ENCODE results near the gene VPS39. TPM values are rescaled to one million over a fixed set of nuclear protein-coding genes. Genes with fewer than 3 reads are reported as not detected.

VPS39 gene
- total RNA-seq, 1 experiment from 2014 or later = 28.5 TPM

DNA sequence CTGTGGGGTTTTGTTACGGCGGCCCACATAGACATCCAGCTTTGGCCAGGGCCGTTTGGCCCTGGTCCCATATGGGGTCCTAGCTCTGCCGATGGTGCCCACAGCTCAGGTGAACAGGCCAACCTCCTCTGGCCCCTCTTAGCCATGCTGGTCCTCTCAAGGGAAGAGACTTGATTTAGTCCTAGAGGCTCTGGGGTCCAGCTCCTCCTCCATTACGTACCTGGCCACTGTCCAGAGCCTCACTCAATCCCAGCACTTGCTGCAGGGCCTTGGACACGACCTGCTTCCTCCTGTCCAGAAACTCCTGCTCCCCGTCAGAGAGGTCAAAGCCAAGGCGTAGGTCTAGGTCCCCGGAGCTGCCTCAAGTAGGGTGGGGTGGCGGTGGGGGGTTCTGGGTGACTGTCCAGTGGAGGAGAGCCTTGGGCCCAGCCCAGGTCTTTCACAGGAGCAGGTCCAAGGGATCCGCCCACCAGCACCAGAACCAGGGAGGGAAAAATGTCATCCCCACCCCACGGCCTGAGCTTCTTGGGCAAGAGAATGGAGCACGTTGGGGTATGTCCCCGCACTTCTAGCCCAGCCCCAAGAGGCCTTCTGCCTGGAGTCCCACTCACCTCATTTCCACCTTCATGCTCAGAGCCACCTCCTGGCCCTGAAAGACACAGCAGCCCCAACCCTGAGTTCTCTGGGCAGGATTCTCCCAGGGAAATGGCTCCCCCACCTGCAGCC lies 58.4 kb downstream of the VPS39 start:
- BruUV-seq (replicated peaks) = no TSS peak
- Histone ChIP-seq H3K9me2 (replicated peaks; ENCODE audit: low read length) (no peaks in the 10 kb centered on the region), H3K4me1 (ENCODE audit: insufficient read depth, low read length) (no peaks in the 10 kb centered on the region), H3K79me2 (ENCODE audit: low read length) (no peaks in the 10 kb centered on the region), H3F3A (ENCODE audit: low read length, unreplicated experiment) (no peaks in the 10 kb centered on the region), H3K9ac (ENCODE audit: low read length) (no peak overlapping the region), H3K4me2 (ENCODE audit: low read length) (no peak overlapping the region), H3K4me3 (ENCODE audit: low read length) (no peak overlapping the region), H4K20me1 (ENCODE audit: low read length) (no peaks in the 10 kb centered on the region), H3K9me3 (ENCODE audit: low read length) (no peaks in the 10 kb centered on the region), H3K27me3 (ENCODE audit: low read length) (no peaks in the 10 kb centered on the region), H3K36me3 (ENCODE audit: low read depth, low read length) (no peaks in the 10 kb centered on the region), H3K27ac (ENCODE audit: low read length) (no peak overlapping the region), H2AFZ (ENCODE audit: low read length) (no peak overlapping the region)
- intact Hi-C loops (cut with micrococcal nuclease) = no loop called here
- TF ChIP-seq CTCF (conservative IDR thresholded peaks at IDR 0.05; ENCODE audit: low read depth, low read length) (peak; percentile 19; the same call in 1 of the 2 replicates), EZH2 (IDR thresholded peaks at IDR 0.05; ENCODE audit: low read length, unreplicated experiment) (no peak), EZH2phosphoT487 (IDR thresholded peaks at IDR 0.05; ENCODE audit: borderline replicate concordance, low read length) (no peak)
- ChIA-PET CTCF (interaction anchor here (0.8 kb wide), 1 partner anchor 312 kb away, joined by 3 read pairs; no protein-coding TSS in a partner anchor), POLR2A (ENCODE audit: unreplicated experiment) (no interaction called here)
- ATAC-seq = no peak
- DNase-seq = no peak

GRCh38 chr15:42148808-42149492 lies 59.2 kb downstream of the VPS39 start:
- POLR2A ChIA-PET (ENCODE audit: unreplicated experiment) = no interaction called here
- CTCF ChIA-PET = no interaction called here
- no peak overlapping the region for H3K9ac ChIP-seq (ENCODE audit: low read length)
- H3K27me3 ChIP-seq (ENCODE audit: low read length) = no peaks in the 10 kb centered on the region
- H3K9me3 ChIP-seq (ENCODE audit: low read length) = no peaks in the 10 kb centered on the region
- no peaks in the 10 kb centered on the region for H3F3A ChIP-seq (ENCODE audit: low read length, unreplicated experiment)
- TF ChIP-seq EZH2phosphoT487 (IDR thresholded peaks at IDR 0.05; ENCODE audit: borderline replicate concordance, low read length) (no peak), EZH2 (IDR thresholded peaks at IDR 0.05; ENCODE audit: low read length, unreplicated experiment) (no peak), CTCF (conservative IDR thresholded peaks at IDR 0.05; ENCODE audit: low read depth, low read length) (no peak)
- BruUV-seq (replicated peaks) = no TSS peak
- intact Hi-C loops (cut with micrococcal nuclease) = no loop called here
- H3K36me3 ChIP-seq (ENCODE audit: low read depth, low read length) = no peaks in the 10 kb centered on the region
- H3K4me3 ChIP-seq (ENCODE audit: low read length) = no peak overlapping the region
- H2AFZ ChIP-seq (ENCODE audit: low read length) = no peak overlapping the region
- no peaks in the 10 kb centered on the region for H3K4me1 ChIP-seq (ENCODE audit: insufficient read depth, low read length)
- H3K4me2 ChIP-seq (ENCODE audit: low read length) = no peak overlapping the region
- no peaks in the 10 kb centered on the region for H3K9me2 ChIP-seq (replicated peaks; ENCODE audit: low read length)
- no peaks in the 10 kb centered on the region for H4K20me1 ChIP-seq (ENCODE audit: low read length)
- no peak overlapping the region for H3K27ac ChIP-seq (ENCODE audit: low read length)
- H3K79me2 ChIP-seq (ENCODE audit: low read length) = no peaks in the 10 kb centered on the region
- DNase-seq (no peak), ATAC-seq (no peak)

GRCh38 chr15:42147431-42147735 lies 60.7 kb downstream of the VPS39 start:
- BruUV-seq (replicated peaks) = no TSS peak
- H4K20me1 ChIP-seq (ENCODE audit: low read length) = no peaks in the 10 kb centered on the region
- H3K4me2 ChIP-seq (ENCODE audit: low read length) = no peak overlapping the region
- H3K27ac ChIP-seq (ENCODE audit: low read length) = no peak overlapping the region
- no peaks in the 10 kb centered on the region for H3F3A ChIP-seq (ENCODE audit: low read length, unreplicated experiment)
- no peaks in the 10 kb centered on the region for H3K9me3 ChIP-seq (ENCODE audit: low read length)
- H3K9ac ChIP-seq (ENCODE audit: low read length) = no peak overlapping the region
- no peaks in the 10 kb centered on the region for H3K79me2 ChIP-seq (ENCODE audit: low read length)
- ChIA-PET POLR2A (ENCODE audit: unreplicated experiment) (no interaction called here), CTCF (no interaction called here)
- H3K9me2 ChIP-seq (replicated peaks; ENCODE audit: low read length) = no peaks in the 10 kb centered on the region
- no peak for ATAC-seq
- H3K4me3 ChIP-seq (ENCODE audit: low read length) = no peak overlapping the region
- no peak for DNase-seq
- H3K36me3 ChIP-seq (ENCODE audit: low read depth, low read length) = no peaks in the 10 kb centered on the region
- no peaks in the 10 kb centered on the region for H3K4me1 ChIP-seq (ENCODE audit: insufficient read depth, low read length)
- no peak overlapping the region for H2AFZ ChIP-seq (ENCODE audit: low read length)
- H3K27me3 ChIP-seq (ENCODE audit: low read length) = no peaks in the 10 kb centered on the region
- TF ChIP-seq EZH2 (IDR thresholded peaks at IDR 0.05; ENCODE audit: low read length, unreplicated experiment) (no peak), CTCF (conservative IDR thresholded peaks at IDR 0.05; ENCODE audit: low read depth, low read length) (no peak), EZH2phosphoT487 (IDR thresholded peaks at IDR 0.05; ENCODE audit: borderline replicate concordance, low read length) (no peak)
- intact Hi-C loops (cut with micrococcal nuclease) = no loop called here

All from PC-3 (cell line).